SHP77 (cell line): Measurements from ENCODE around the gene SF3A2.

Experiments used
- DNase-seq, 2 experiments: peaks; one replicate each; lab custom pipeline; 2025; lab: John Stamatoyannopoulos, UW

Gene SF3A2

GRCh38 chr19:2291185-2291751 is 54.6 kb downstream of the SF3A2 start:
- no peak for DNase-seq

DNA sequence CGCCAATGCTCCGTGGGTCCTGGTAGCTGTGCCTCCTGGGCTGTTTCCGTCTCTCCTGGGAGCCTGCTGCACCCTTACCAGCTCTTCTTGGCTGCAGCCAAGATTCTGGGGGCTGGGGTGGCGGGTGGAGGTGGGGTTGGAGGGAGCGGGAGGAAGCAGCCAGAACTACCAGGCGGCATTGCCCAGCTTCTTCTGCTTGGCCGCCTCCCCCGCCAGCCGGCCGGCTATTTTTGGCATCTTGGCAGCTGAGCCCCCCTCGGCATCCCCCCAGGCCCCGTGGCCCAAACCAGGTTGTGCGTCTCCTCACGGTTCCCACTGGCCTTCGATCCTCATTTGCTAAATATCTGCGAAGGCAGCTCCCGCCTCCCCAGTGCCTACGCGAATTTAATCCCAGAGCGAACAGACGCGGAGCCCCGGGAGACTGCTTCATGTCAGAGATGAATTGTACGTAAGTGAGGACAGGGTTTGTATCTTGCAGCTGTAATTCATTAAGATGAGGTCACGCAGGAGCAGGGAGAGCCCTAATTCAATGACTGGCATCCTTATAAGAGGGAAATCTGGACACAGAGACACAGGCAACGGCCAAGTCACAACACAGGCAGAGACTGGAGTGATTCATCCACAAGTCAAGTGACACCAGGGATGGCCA is 58.2 kb downstream of the SF3A2 start:
- DNase-seq = no peak

- DNase-seq = no peak
Measured at GRCh38 chr19:2296141-2296540, 59.5 kb downstream of the SF3A2 start.
